Brain microvascular endothelial cell (primary cell): ENCODE results near the gene CDC7.

ENCODE experiments used
- DNase-seq: peaks from one replicate; pipeline ENCODE4 v3.0.0-alpha.2; 2020
- H3K27ac ChIP-seq: fragments of 250-450 bp; sonication (Bioruptor Pico); 2 replicates; pipeline ENCODE4 v1.5.1; 2020; ENCODE audit warnings: mild to moderate bottlenecking, moderate library complexity
- H3K27me3 ChIP-seq: fragments of 250-450 bp; sonication (Bioruptor Pico); replicated peaks from 2 replicates; pipeline ENCODE4 v1.5.1; 2020; ENCODE audit warnings: mild to moderate bottlenecking
- H3K36me3 ChIP-seq: fragments of 250-450 bp; sonication (Bioruptor Pico); replicated peaks from 2 replicates; pipeline ENCODE4 v1.5.1; 2020; ENCODE audit warnings: mild to moderate bottlenecking
- H3K4me3 ChIP-seq: 2 replicates; pipeline ENCODE4 v1.5.1; 2011; ENCODE audit warnings: low read depth, mild to moderate bottlenecking, control low read depth, low read length, moderate library complexity
- in situ Hi-C: cut with HindIII; loops from 2 replicates; pipeline ENCODE4 v1.10.0; 2017; ENCODE audit warnings: low sequenced_read_pairs, low pct_ligation_motif_present
- TF ChIP-seq, protein P1 (sequence below): IDR thresholded peaks from 2 replicates; pipeline ENCODE4 v1.5.1; 2011; ENCODE audit warnings: low read depth, mild to moderate bottlenecking, moderate library complexity, low read length, control low read depth, inconsistent platforms; ENCODE audit errors: missing control alignments

CDC7 gene

DNA sequence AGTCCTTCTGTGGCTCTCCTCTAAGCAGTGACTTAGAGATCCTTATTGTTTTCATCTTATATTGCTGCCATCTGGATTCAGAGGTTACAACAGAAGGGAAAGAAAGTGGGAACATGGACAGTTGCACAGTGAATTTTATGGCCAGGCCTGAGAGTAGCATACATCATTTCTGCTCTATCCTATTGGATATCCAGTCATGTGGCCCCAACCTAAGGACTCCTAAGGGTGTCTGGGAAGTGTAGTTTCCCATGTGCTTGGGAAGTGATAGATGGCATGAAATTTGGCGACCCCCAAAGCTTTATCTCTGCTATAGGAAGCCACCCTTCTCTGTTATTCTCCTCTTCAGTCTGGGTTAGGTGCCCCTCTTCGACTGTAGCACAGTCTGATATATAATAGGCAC, 51.9 kb downstream of the CDC7 start:
- TF ChIP-seq, protein P1, sequence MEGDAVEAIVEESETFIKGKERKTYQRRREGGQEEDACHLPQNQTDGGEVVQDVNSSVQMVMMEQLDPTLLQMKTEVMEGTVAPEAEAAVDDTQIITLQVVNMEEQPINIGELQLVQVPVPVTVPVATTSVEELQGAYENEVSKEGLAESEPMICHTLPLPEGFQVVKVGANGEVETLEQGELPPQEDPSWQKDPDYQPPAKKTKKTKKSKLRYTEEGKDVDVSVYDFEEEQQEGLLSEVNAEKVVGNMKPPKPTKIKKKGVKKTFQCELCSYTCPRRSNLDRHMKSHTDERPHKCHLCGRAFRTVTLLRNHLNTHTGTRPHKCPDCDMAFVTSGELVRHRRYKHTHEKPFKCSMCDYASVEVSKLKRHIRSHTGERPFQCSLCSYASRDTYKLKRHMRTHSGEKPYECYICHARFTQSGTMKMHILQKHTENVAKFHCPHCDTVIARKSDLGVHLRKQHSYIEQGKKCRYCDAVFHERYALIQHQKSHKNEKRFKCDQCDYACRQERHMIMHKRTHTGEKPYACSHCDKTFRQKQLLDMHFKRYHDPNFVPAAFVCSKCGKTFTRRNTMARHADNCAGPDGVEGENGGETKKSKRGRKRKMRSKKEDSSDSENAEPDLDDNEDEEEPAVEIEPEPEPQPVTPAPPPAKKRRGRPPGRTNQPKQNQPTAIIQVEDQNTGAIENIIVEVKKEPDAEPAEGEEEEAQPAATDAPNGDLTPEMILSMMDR: no peak
- in situ Hi-C loops: no loop called here

DNA sequence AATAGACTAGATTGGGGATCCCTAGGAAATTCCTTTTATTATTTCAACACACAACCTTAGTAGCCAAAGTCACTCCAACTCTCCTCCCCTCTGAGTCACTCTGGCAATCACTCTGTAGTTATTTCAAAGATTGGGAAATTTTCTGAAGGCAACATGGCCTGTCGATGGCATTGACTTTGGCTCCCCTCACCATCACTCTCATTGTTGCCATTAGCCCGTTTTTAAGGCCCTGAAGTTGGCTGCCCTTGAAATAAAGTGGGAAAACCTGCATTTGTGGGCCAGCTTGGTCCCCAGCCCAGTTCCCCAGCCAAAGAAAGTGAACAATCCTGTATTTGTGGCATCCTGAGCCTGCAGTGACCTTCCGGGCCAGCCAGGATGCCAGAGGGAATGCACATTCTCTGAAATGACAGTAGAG, 52.5 kb downstream of the CDC7 start:
- Histone ChIP-seq H3K36me3 (no peaks in the 10 kb centered on the region), H3K27me3 (no peaks in the 10 kb centered on the region), H3K4me3 (no peak overlapping the region), H3K27ac (no peak overlapping the region)
- TF ChIP-seq, protein P1: no peak
- in situ Hi-C loops: no loop called here
- peak; percentile 30 for DNase-seq

More for the DNA sequence above, 51.9 kb downstream of the CDC7 start:
- no peak overlapping the region for H3K4me3 ChIP-seq
- H3K27me3 ChIP-seq: no peaks in the 10 kb centered on the region
- no peak overlapping the region for H3K27ac ChIP-seq
- no peak for DNase-seq
- H3K36me3 ChIP-seq: no peaks in the 10 kb centered on the region

DNA sequence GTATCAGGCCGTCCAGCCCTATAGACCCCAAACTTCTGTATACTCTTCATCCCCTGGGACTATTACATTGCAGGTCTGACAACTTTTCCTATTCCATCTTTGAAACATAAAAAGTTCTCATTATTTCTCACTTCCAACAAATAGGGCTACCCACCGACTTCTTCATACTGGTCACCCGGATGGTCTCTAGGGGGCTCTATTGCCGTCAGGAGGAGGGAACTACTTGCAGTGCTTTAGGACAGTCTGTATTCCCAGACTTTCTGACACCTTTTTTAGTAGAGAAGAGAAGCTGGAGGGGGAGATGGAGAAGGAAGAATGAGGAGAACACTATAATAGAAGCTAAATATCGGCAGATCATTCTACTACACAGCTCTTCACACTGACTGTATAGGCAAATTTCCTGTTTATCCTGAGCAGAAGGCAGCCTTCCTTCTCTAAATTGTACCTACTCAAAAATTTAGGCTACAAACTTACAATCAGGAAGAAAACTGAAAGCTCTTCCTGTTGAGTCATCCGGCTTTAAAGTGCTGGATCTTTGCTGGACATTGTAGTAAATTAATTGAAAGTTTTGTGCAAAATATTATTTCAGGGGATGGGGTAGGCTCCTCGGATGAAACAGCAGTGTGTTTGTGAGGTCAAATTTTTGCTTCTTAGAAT, 54.6 kb downstream of the CDC7 start:
- Histone ChIP-seq H3K4me3 (no peak overlapping the region), H3K27me3 (no peaks in the 10 kb centered on the region), H3K27ac (peak overlapping the region; percentile 37), H3K36me3 (no peaks in the 10 kb centered on the region)
- TF ChIP-seq, protein P1: peak; percentile 59
- no peak for DNase-seq
- in situ Hi-C loops: no loop called here

DNA sequence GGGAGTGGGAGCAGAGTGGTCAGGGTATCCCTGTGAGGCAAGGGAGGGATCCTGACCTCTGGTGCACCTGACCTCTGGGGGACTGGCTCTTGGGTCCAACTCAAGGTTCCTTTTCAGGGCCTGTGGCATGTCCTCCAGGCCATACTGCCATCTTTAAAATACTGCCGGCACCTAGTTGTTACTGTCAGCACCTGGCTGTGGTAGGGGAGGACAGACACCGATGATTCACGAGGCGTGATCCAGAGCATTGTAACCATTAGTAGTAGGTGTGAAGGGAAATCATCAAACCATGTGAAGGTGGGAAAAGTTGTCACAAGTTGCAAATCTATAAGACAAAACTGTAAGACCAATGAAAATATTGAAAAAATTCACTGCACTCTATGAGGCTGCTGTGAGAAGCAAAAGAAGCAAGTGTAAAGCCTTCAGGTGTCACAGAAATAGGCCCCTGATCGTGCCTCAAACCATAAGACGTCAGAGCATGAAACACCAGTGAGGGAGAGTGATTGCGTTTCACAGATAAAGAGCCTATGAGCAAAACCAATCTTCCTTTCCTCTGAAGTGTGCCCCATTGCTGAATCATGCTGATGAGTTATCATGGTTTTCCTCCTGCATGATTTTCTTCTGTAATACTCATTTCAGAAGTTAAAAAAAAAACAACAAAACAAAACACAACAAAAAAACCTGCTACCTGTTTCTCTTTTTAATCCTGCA, 55.3 kb downstream of the CDC7 start:
- peak; percentile 79 for DNase-seq
- no peaks in the 10 kb centered on the region for H3K27me3 ChIP-seq
- no peak overlapping the region for H3K4me3 ChIP-seq
- peak overlapping the region; percentile 37 for H3K27ac ChIP-seq
- H3K36me3 ChIP-seq: no peaks in the 10 kb centered on the region
- in situ Hi-C loops: no loop called here
- TF ChIP-seq, protein P1: no peak

DNA sequence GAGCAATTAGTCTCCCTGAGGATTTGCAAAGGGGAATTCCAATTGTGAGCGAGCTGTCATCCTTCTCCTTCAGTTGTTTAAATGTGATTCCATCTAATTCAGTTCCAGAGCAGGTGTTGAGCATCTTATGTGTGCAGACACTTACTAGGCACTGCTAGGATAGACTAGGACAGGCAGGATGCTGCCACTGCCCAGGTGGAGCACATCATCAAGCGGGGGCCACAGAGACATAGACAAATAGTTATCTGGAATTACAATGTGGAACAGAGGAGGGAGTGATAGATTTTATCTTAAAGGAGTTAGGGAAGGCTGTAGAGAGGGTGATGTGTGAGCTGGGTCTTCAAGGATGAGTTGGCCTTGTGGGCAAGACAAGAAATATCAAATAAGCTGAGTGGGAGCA, 55.9 kb downstream of the CDC7 start:
- in situ Hi-C loops: no loop called here
- DNase-seq: no peak
- no peaks in the 10 kb centered on the region for H3K36me3 ChIP-seq
- H3K4me3 ChIP-seq: no peak overlapping the region
- TF ChIP-seq, protein P1: no peak
- H3K27me3 ChIP-seq: no peaks in the 10 kb centered on the region
- no peak overlapping the region for H3K27ac ChIP-seq
